Gastrocnemius medialis (tissue), 4 donors: ENCODE measurements around the gene SLX9. TPM values are rescaled to one million over a fixed set of nuclear protein-coding genes. Genes with fewer than 3 reads are reported as not detected.

Experiments used
- ATAC-seq, 2 donors: fragments of 150-250 bp; one replicate each; pipeline ENCODE4 v1.9.1; 2016
- DNase-seq, 2 donors: peaks; one replicate each; pipeline ENCODE4 v3.0.0-alpha.2; 2019
- H3K27ac ChIP-seq, 4 donors: fragments of 200-600 bp; sonication (generic); 1 replicate in 1 of 4; 2 replicates in 3 of 4; pipeline ENCODE4 v1.5.1; 2016 to 2018; ENCODE audit warnings: mild to moderate bottlenecking in 2 of 4, moderate library complexity in 1 of 4
- H3K27me3 ChIP-seq, 3 donors: fragments of 200-600 bp; sonication (generic) in 2 of 3; 1 replicate in 1 of 3; 2 replicates in 2 of 3; pipeline versions ENCODE4 v1.5.1 to v1.6.0; 2016 to 2019; ENCODE audit warnings: mild to moderate bottlenecking in 1 of 3, moderate library complexity in 1 of 3
- H3K36me3 ChIP-seq, 2 donors: fragments of 200-600 bp; sonication (generic) in 1 of 2; one replicate each; pipeline ENCODE4 v1.5.1; 2017 to 2018
- H3K4me1 ChIP-seq, 2 donors: fragments of 200-600 bp; sonication (generic) in 1 of 2; one replicate each; pipeline ENCODE4 v1.5.1; 2016 to 2017; ENCODE audit warnings: mild to moderate bottlenecking in 2 of 2
- H3K4me3 ChIP-seq, 4 donors: fragments of 200-600 bp; sonication (generic) in 3 of 4; 1 replicate in 1 of 4; 2 replicates in 3 of 4; pipeline ENCODE4 v1.5.1; 2016 to 2019; ENCODE audit warnings: mild to moderate bottlenecking in 2 of 4
- H3K9me3 ChIP-seq, 3 donors: fragments of 200-600 bp; sonication (generic) in 2 of 3; 1 replicate in 1 of 3; 2 replicates in 2 of 3; pipeline ENCODE4 v1.5.1; 2016 to 2019
- CTCF ChIP-seq, 5 experiments: fragments of 450-650 bp in 3 of 5; fragments of 200-600 bp in 2 of 5; sonication (generic) in 2 of 5; IDR thresholded peaks in 4 of 5; conservative IDR thresholded peaks in 1 of 5; 1 replicate in 4 of 5; 2 replicates in 1 of 5; pipeline ENCODE4 v1.5.1; 2016 to 2019; ENCODE audit warnings: antibody characterized with exemption in 5 of 5, mild to moderate bottlenecking in 3 of 5, moderate library complexity in 3 of 5
- POLR2A ChIP-seq, 2 donors: fragments of 450-650 bp; IDR thresholded peaks; one replicate each; pipeline ENCODE4 v1.6.1; 2017; ENCODE audit warnings: antibody characterized with exemption in 2 of 2, mild to moderate bottlenecking in 2 of 2, moderate library complexity in 2 of 2
- in situ Hi-C, 4 donors: fragments of 200-750 bp; cut with MboI; loops; one replicate each; pipeline versions ENCODE4 v1.15.0 to v1.8.0; 2017; ENCODE audit warnings: low sequenced_read_pairs in 4 of 4
- intact Hi-C: fragments of 100-400 bp; cut with DNase I; formaldehyde crosslinking; loops from one replicate; pipeline ENCODE4 v1.15.1; 2023; ENCODE audit warnings: low total_unique reads
- total RNA-seq, 4 donors: library from RNA; depleted of rRNA; stranded (reverse); fragments of >200 nt; gene quantifications; one replicate each; pipeline versions ENCODE4 v1.1.0 to v1.2.3, GENCODE V29; 2016

Gene SLX9
- total RNA-seq, 4 donors from 2014 or later, result 23.7 to 37.6 (median 25.8) TPM

GRCh38 chr21:44901391-44902074, 38.3 kb upstream of the SLX9 start:
- intact Hi-C loops (no loop called here), in situ Hi-C loops (no loop called here)
- no peak for TF ChIP-seq CTCF (IDR thresholded peaks at IDR 0.05 in 4 of 5, conservative IDR thresholded peaks at IDR 0.05 in 1 of 5)
- no peak for TF ChIP-seq POLR2A (IDR thresholded peaks at IDR 0.05)
- Histone ChIP-seq H3K27ac (no peak overlapping the region), H3K4me1 (no peaks in the 10 kb centered on the region), H3K27me3 (peaks cover 0 to 3% (median 0%) of the 10 kb centered on the region in 3 donors), H3K9me3 (no peaks in the 10 kb centered on the region), H3K36me3 (no peaks in the 10 kb centered on the region), H3K4me3 (no peak overlapping the region)
- ATAC-seq, result no peak
- DNase-seq, result no peak

DNA sequence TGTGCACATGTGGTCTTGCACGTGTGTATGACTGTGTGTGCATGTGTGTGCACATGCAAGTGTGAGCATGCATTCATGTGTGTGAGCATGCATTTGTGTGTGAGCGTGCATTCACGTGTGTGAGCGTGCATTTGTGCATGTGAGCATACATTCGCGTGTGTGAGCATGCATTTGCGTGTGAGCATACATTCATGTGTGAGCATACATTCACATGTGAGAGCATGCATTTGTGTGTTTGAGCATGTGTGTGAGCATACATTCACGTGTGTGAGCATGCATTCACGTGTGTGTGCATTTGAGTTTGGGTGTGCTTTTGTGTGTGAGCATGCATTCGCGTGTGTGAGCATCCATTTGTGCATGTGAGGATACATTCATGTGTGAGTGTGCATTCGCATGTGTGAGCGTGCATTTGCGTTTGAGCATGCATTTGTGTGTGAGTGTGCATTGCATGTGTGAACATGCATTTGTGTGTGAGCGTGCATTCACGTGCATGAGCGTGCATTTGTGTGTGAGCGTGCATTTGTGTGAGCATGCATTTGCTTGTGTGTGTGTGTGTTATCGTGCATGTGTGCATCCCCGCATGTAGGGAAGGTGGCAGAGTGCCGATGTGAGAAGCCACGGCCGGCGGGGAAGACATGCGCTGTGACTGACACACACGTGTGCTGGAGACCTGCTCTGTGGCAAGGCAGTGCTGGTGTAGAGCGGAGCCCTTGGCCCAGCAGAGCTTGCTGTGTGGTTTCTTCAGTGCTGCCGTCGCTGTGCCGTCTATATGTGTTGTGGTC, 37.4 kb upstream of the SLX9 start:
- Histone ChIP-seq H3K36me3 (no peaks in the 10 kb centered on the region), H3K27me3 (peaks cover 0 to 3% (median 2%) of the 10 kb centered on the region in 3 donors)

GRCh38 chr21:44903050-44903685, 36.7 kb upstream of the SLX9 start:
- no peak for ATAC-seq
- intact Hi-C loops, result no loop called here
- H3K4me3 ChIP-seq, result no peak overlapping the region

More for the DNA sequence above, 37.4 kb upstream of the SLX9 start:
- DNase-seq (no peak), ATAC-seq (no peak)
- H3K27ac ChIP-seq, result no peak overlapping the region
- no peaks in the 10 kb centered on the region for H3K9me3 ChIP-seq
- in situ Hi-C loops, result no loop called here
- H3K4me3 ChIP-seq, result no peak overlapping the region
- H3K4me1 ChIP-seq, result no peaks in the 10 kb centered on the region
- intact Hi-C loops, result no loop called here
- TF ChIP-seq POLR2A (IDR thresholded peaks at IDR 0.05), result no peak
- TF ChIP-seq CTCF (IDR thresholded peaks at IDR 0.05 in 4 of 5, conservative IDR thresholded peaks at IDR 0.05 in 1 of 5), result no peak

DNA sequence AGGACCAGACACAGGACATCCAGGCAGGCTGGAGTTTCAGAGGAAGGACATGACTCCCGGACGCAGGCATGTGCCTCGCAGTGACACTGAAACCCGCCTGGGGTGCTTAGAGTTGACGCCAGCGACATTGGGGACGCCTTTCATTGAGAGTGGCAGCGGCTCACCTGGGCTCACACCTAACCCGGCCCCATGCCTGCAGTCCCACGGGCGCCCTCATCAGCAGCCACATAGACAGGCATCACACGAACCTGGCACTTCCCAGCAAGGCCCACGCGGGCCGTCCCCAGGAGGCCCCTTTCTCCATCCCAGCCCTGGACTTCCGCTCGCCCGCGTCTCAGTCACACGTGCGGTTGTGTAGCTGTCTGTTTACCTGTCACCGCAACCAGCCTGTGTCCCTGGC, 36.1 kb upstream of the SLX9 start:
- intact Hi-C loops (no loop called here), in situ Hi-C loops (no loop called here)
- no peak for ATAC-seq
- Histone ChIP-seq H3K36me3 (no peaks in the 10 kb centered on the region), H3K4me1 (no peaks in the 10 kb centered on the region), H3K9me3 (no peaks in the 10 kb centered on the region), H3K27ac (no peak overlapping the region), H3K4me3 (no peak overlapping the region), H3K27me3 (peaks cover 0 to 2% (median 0%) of the 10 kb centered on the region in 3 donors)
- TF ChIP-seq CTCF (IDR thresholded peaks at IDR 0.05 in 4 of 5, conservative IDR thresholded peaks at IDR 0.05 in 1 of 5), result no peak
- TF ChIP-seq POLR2A (IDR thresholded peaks at IDR 0.05), result no peak
- no peak for DNase-seq

More at GRCh38 chr21:44903050-44903685, 36.7 kb upstream of the SLX9 start:
- in situ Hi-C loops, result no loop called here
- Histone ChIP-seq H3K4me1 (no peaks in the 10 kb centered on the region), H3K9me3 (no peaks in the 10 kb centered on the region), H3K36me3 (no peaks in the 10 kb centered on the region), H3K27ac (no peak overlapping the region), H3K27me3 (peaks cover 0 to 2% (median under 1%) of the 10 kb centered on the region in 3 donors)
- TF ChIP-seq CTCF (IDR thresholded peaks at IDR 0.05 in 4 of 5, conservative IDR thresholded peaks at IDR 0.05 in 1 of 5), result no peak
- no peak for TF ChIP-seq POLR2A (IDR thresholded peaks at IDR 0.05)
- DNase-seq, result no peak
